ENCODE data around the gene TNFSF18. TPM values are rescaled to one million over a fixed set of nuclear protein-coding genes. Genes with fewer than 3 reads are reported as not detected.
A peak's percentile ranks its signal among the peaks of the same experiment; 100 is the strongest.

TNFSF18 gene
- total and polyA plus RNA-seq, 2 donors (not counting 1 experiment from before 2014, with no cell fraction given): not detected

DNA sequence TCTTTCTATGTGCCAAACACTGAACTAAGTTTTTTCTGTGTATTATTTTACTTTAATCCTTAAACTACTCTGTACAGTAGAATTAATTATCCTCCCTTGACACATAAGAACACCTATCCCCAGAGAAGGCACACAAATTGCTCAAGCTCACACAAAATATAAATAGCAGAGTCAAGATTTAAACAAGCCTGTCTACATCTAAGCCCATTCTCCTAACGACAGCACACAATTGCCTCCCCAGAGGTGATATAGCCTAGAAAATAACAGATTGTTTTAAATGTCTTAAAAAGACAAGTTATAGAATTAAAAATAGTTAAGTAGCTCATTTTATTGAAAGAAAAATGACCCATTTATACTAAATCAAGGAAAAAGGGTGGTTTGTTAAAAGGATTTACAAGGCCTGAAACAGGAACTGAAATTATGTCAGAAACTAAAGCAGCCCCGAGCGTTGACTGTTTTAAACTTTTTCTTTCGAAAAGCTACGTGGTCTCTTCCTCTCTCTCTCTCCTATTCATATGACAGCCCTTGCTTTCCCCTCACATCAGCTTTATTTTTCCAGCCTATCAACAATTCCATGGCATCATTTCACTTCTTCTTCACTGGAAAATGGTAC lies 30.5 kb downstream of the TNFSF18 start:
- no peaks in the 10 kb centered on the region for H3K9me3 Mint-ChIP-seq (ENCODE audit: insufficient read depth)
- Histone ChIP-seq H3K27ac (ENCODE audit: low read length in 2 of 2) (peak overlapping the region; percentile 84 to 92), H3K4me3 (ENCODE audit: control extremely low read depth in 1 of 5, extremely low read depth in 1 of 5, insufficient read depth in 1 of 5, low read depth in 2 of 5, low read length in 4 of 5) (peak overlapping the region in 1 of 5 experiments; percentile 21), H3K36me3 (replicated peaks in 1 of 2; ENCODE audit: control extremely low read depth in 1 of 2, control insufficient read depth in 1 of 2, extremely low read depth in 1 of 2, insufficient read depth in 2 of 2, low read length in 1 of 2) (no peaks in the 10 kb centered on the region), H3K4me1 (ENCODE audit: control insufficient read depth in 2 of 2, insufficient read depth in 2 of 2, low read length in 2 of 2) (peaks cover 56 to 62% of the 10 kb centered on the region in 2 donors), H2AFZ (ENCODE audit: insufficient read depth, low read depth, low read length, poor library complexity, severe bottlenecking) (peak overlapping the region; percentile 43), H3K27me3 (replicated peaks in 1 of 4; ENCODE audit: control extremely low read depth in 1 of 4, control insufficient read depth in 3 of 4, insufficient read depth in 4 of 4, low read length in 3 of 4) (no peaks in the 10 kb centered on the region), H3K79me2 (ENCODE audit: control insufficient read depth, insufficient read depth, low read length) (no peaks in the 10 kb centered on the region), H3K9me3 (ENCODE audit: control extremely low read depth in 1 of 3, control insufficient read depth in 2 of 3, insufficient read depth in 1 of 3, low read length in 2 of 3) (peaks cover 0 to 5% (median 0%) of the 10 kb centered on the region in 3 donors), H4K20me1 (ENCODE audit: control insufficient read depth, insufficient read depth, low read length, poor library complexity, severe bottlenecking) (no peaks in the 10 kb centered on the region), H3K4me2 (replicated peaks; ENCODE audit: low read depth, low read length, poor library complexity, severe bottlenecking) (peak overlapping the region; percentile 51), H3K9ac (ENCODE audit: low read length) (peak overlapping the region; percentile 11)
- peak; percentile 75 for ATAC-seq (ENCODE audit: low read depth)
- peaks cover 57% of the 10 kb centered on the region for H3K4me1 Mint-ChIP-seq
- H3K27ac Mint-ChIP-seq: peak overlapping the region; percentile 94
- DNase-seq: peak; percentile 70
- intact Hi-C loops (cut with micrococcal nuclease): no loop called here
- TF ChIP-seq, protein P1, sequence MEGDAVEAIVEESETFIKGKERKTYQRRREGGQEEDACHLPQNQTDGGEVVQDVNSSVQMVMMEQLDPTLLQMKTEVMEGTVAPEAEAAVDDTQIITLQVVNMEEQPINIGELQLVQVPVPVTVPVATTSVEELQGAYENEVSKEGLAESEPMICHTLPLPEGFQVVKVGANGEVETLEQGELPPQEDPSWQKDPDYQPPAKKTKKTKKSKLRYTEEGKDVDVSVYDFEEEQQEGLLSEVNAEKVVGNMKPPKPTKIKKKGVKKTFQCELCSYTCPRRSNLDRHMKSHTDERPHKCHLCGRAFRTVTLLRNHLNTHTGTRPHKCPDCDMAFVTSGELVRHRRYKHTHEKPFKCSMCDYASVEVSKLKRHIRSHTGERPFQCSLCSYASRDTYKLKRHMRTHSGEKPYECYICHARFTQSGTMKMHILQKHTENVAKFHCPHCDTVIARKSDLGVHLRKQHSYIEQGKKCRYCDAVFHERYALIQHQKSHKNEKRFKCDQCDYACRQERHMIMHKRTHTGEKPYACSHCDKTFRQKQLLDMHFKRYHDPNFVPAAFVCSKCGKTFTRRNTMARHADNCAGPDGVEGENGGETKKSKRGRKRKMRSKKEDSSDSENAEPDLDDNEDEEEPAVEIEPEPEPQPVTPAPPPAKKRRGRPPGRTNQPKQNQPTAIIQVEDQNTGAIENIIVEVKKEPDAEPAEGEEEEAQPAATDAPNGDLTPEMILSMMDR (IDR thresholded peaks at IDR 0.05): no peak
- no peak for TF ChIP-seq EZH2 (IDR thresholded peaks at IDR 0.05; ENCODE audit: borderline replicate concordance, insufficient read depth, low read depth, low read length, poor library complexity, severe bottlenecking)
- ChIA-PET POLR2A (interaction anchor here (0.7 kb wide), 1 partner anchor 487 kb away, joined by 3 read pairs; the partner anchor contains the start of gene SUCO), CTCF (interaction anchor here (0.6 to 3.5 kb wide), 6 partner anchors 10 to 275 kb away, joined by 3 to 17 read pairs (median 5); no protein-coding TSS in a partner anchor)
- H3K4me3 Mint-ChIP-seq: peak overlapping the region; percentile 75
- 0% methylated on average over 2 of the region's 5 CpGs for WGBS (ENCODE audit: insufficient coverage)
- no peaks in the 10 kb centered on the region for H3K27me3 Mint-ChIP-seq

DNA sequence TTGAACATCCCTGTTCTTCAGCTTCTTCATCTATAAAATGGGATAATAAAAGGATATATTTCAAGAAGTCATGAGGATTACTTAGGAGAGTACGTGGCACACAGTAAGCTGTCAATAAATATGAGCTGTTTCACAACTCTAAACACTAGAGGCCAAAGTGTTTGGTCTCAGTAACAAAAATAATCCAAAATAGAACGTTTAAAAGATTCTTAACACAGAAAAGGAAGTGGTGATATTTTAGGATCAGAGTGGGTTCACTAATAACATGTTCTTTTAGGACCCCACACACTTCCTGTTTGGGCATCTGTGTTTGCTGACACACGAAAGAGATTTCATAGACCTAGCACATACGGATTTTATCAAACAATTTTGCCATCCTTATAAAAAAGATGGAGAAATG lies 32.9 kb downstream of the TNFSF18 start:
- intact Hi-C loops (cut with micrococcal nuclease): loop anchor here (2.0 to 10.0 kb wide), 4 partner anchors 35 to 255 kb away; partner anchors contain the start of gene TNFSF18
- H3K9ac ChIP-seq (ENCODE audit: low read length): peak overlapping the region; percentile 46
- H3K4me3 Mint-ChIP-seq: peak overlapping the region; percentile 56
- H3K36me3 ChIP-seq (replicated peaks in 1 of 2; ENCODE audit: control extremely low read depth in 1 of 2, control insufficient read depth in 1 of 2, extremely low read depth in 1 of 2, insufficient read depth in 2 of 2, low read length in 1 of 2): no peaks in the 10 kb centered on the region
- WGBS (ENCODE audit: insufficient coverage): no CpG with 5 or more reads among the region's 4 CpGs
- H3K27ac Mint-ChIP-seq: peak overlapping the region; percentile 75
- no peaks in the 10 kb centered on the region for H4K20me1 ChIP-seq (ENCODE audit: control insufficient read depth, insufficient read depth, low read length, poor library complexity, severe bottlenecking)
- peak overlapping the region; percentile 51 for H3K4me2 ChIP-seq (replicated peaks; ENCODE audit: low read depth, low read length, poor library complexity, severe bottlenecking)
- H3K4me3 ChIP-seq (ENCODE audit: control extremely low read depth in 1 of 5, extremely low read depth in 1 of 5, insufficient read depth in 1 of 5, low read depth in 2 of 5, low read length in 4 of 5): peak overlapping the region in 1 of 5 experiments; percentile 46
- peak; percentile 17 for DNase-seq
- peak overlapping the region; percentile 11 for H2AFZ ChIP-seq (ENCODE audit: insufficient read depth, low read depth, low read length, poor library complexity, severe bottlenecking)
- no peak for ATAC-seq (ENCODE audit: low read depth)
- peak overlapping the region in 1 of 2 donors; percentile 65 for H3K27ac ChIP-seq (ENCODE audit: low read length in 2 of 2)
- H3K4me1 ChIP-seq (ENCODE audit: control insufficient read depth in 2 of 2, insufficient read depth in 2 of 2, low read length in 2 of 2): peaks cover 59 to 64% of the 10 kb centered on the region in 2 donors
- peaks cover 60% of the 10 kb centered on the region for H3K4me1 Mint-ChIP-seq
- peaks cover 0 to 5% (median 0%) of the 10 kb centered on the region in 3 donors for H3K9me3 ChIP-seq (ENCODE audit: control extremely low read depth in 1 of 3, control insufficient read depth in 2 of 3, insufficient read depth in 1 of 3, low read length in 2 of 3)
- ChIA-PET CTCF (interaction anchor here (0.8 to 3.5 kb wide), 3 partner anchors 69 to 273 kb away, joined by 3 to 17 read pairs (median 4); no protein-coding TSS in a partner anchor), POLR2A (no interaction called here)
- H3K27me3 ChIP-seq (replicated peaks in 1 of 4; ENCODE audit: control extremely low read depth in 1 of 4, control insufficient read depth in 3 of 4, insufficient read depth in 4 of 4, low read length in 3 of 4): no peaks in the 10 kb centered on the region
- no peak for TF ChIP-seq EZH2 (IDR thresholded peaks at IDR 0.05; ENCODE audit: borderline replicate concordance, insufficient read depth, low read depth, low read length, poor library complexity, severe bottlenecking)
- TF ChIP-seq, protein P1 (IDR thresholded peaks at IDR 0.05): no peak
- no peaks in the 10 kb centered on the region for H3K79me2 ChIP-seq (ENCODE audit: control insufficient read depth, insufficient read depth, low read length)
- no peaks in the 10 kb centered on the region for H3K9me3 Mint-ChIP-seq (ENCODE audit: insufficient read depth)
- no peaks in the 10 kb centered on the region for H3K27me3 Mint-ChIP-seq
